Measurements from ENCODE around the gene DMD. TPM values are rescaled to one million over a fixed set of nuclear protein-coding genes. Genes with fewer than 3 reads are reported as not detected.

Gene DMD
- total RNA-seq, 4 donors from 2014 or later, result 2.2 to 26.7 (median 7.8) TPM

- Histone ChIP-seq H3K36me3 (no peaks in the 10 kb centered on the region), H3K27me3 (no peaks in the 10 kb centered on the region), H3K4me1 (no peaks in the 10 kb centered on the region), H3K9me3 (no peaks in the 10 kb centered on the region), H3K27ac (no peak overlapping the region), H3K4me3 (no peak overlapping the region)
- DNase-seq, result no peak
- WGBS, 2 donors, result 29 to 30% methylated on average over 3 of the region's 3 CpGs
- TF ChIP-seq CTCF (IDR thresholded peaks at IDR 0.05) (no peak), POLR2A (IDR thresholded peaks at IDR 0.05) (no peak)
- intact Hi-C loops (cut with DNase I), result no loop called here
Observed at GRCh38 chrX:31506360-31506759, 1705.0 kb downstream of the DMD start.

- 10 to 33% methylated on average over 1 of the region's 1 CpG for WGBS, 2 donors
- no peak for TF ChIP-seq POLR2A (IDR thresholded peaks at IDR 0.05)
- no peak for TF ChIP-seq CTCF (IDR thresholded peaks at IDR 0.05)
- intact Hi-C loops (cut with DNase I), result no loop called here
- Histone ChIP-seq H3K9me3 (no peaks in the 10 kb centered on the region), H3K36me3 (no peaks in the 10 kb centered on the region), H3K27me3 (no peaks in the 10 kb centered on the region), H3K4me1 (no peaks in the 10 kb centered on the region), H3K4me3 (no peak overlapping the region), H3K27ac (no peak overlapping the region)
- no peak for DNase-seq
Observed at GRCh38 chrX:31500921-31501320, 1710.4 kb downstream of the DMD start.

DNA sequence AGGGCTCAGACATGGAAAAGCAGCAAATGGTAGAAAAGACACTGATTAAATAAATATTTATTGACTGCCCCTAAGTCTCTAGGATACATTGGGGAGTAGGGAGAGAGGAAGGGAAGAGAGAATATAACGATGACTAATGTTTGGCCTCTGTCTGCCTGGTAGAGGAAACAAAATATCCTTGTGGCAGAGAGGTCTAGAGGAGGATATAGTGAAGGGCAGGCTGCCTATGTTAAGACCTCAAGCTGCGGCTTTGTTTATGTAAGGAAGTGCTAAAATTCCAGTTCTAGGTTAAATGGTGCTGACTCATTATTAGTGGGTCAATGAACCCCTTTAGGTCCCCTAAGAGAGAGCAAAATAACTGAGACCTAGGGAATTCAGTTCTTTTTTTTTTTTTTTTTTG is 1712.2 kb downstream of the DMD start:
- intact Hi-C loops (cut with DNase I), result no loop called here
- WGBS, 2 donors, result 45 to 49% methylated on average over 2 of the region's 2 CpGs
- no peak for DNase-seq
- Histone ChIP-seq H3K9me3 (no peaks in the 10 kb centered on the region), H3K36me3 (no peaks in the 10 kb centered on the region), H3K4me3 (no peak overlapping the region), H3K27ac (no peak overlapping the region), H3K27me3 (no peaks in the 10 kb centered on the region), H3K4me1 (no peaks in the 10 kb centered on the region)
- TF ChIP-seq CTCF (IDR thresholded peaks at IDR 0.05), result no peak
- TF ChIP-seq POLR2A (IDR thresholded peaks at IDR 0.05), result no peak

DNA sequence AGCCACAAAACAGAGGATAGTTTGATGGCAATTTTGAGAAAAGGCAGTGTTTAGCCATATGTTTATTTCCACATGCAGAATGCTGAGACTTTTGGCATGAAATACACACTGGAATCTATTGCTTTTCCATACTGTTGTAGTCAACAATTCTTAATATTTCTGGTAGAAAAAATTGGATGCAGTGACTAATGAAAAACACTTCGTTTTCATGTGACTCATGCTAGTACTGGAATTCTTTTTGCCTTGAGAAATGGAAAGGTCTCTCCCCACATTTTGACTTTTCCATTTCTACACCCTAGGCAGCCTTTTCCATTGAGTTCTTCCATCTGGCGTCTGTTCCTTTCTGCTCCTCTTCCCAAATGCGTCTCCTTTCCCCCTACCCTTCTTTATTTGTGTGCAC is 1714.3 kb downstream of the DMD start:
- no peak for DNase-seq

GRCh38 chrX:31487951-31488350 is 1723.4 kb downstream of the DMD start:
- no peak overlapping the region for H3K4me3 ChIP-seq
- WGBS, 2 donors, result 50 to 65% methylated on average over 2 to 3 of the region's 3 CpGs
- no peaks in the 10 kb centered on the region for H3K9me3 ChIP-seq
- H3K27me3 ChIP-seq, result no peaks in the 10 kb centered on the region
- no peak overlapping the region for H3K27ac ChIP-seq
- TF ChIP-seq CTCF (IDR thresholded peaks at IDR 0.05), result no peak
- TF ChIP-seq POLR2A (IDR thresholded peaks at IDR 0.05), result no peak
- H3K4me1 ChIP-seq, result no peaks in the 10 kb centered on the region
- intact Hi-C loops (cut with DNase I), result no loop called here
- no peak for DNase-seq
- H3K36me3 ChIP-seq, result no peaks in the 10 kb centered on the region

More for the DNA sequence above, 1714.3 kb downstream of the DMD start:
- Histone ChIP-seq H3K4me3 (no peak overlapping the region), H3K9me3 (no peaks in the 10 kb centered on the region), H3K27me3 (no peaks in the 10 kb centered on the region), H3K4me1 (no peaks in the 10 kb centered on the region), H3K36me3 (no peaks in the 10 kb centered on the region), H3K27ac (no peak overlapping the region)
- 50 to 52% methylated on average over 3 of the region's 3 CpGs for WGBS, 2 donors
- intact Hi-C loops (cut with DNase I), result no loop called here
- TF ChIP-seq CTCF (IDR thresholded peaks at IDR 0.05) (no peak), POLR2A (IDR thresholded peaks at IDR 0.05) (no peak)
